Activated CD8-positive, alpha-beta memory T cell treated with anti-CD3 and anti-CD28 coated beads for 36 hours (primary cell): ENCODE data around the gene OLFM1. TPM values are rescaled to one million over a fixed set of nuclear protein-coding genes. Genes with fewer than 3 reads are reported as not detected.

ENCODE experiments used
- CTCF ChIA-PET: fragments of 350-600 bp; sonication (Branson Sonifier 250); formaldehyde crosslinking; loops from one replicate; lab custom pipeline; 2021; ENCODE audit warnings: antibody characterized with exemption; lab: Charles Lee
- POLR2A ChIA-PET: fragments of 350-600 bp; sonication (Branson Sonifier 250); formaldehyde crosslinking; loops from one replicate; lab custom pipeline; 2021; ENCODE audit warnings: antibody characterized with exemption; lab: Charles Lee
- total RNA-seq, 2 experiments: library from RNA; stranded (reverse); gene quantifications; one replicate each; pipeline ENCODE4 v1.2.3, GENCODE V29; 2021

Gene OLFM1
- not detected for total RNA-seq

- ChIA-PET CTCF (no interaction called here), POLR2A (no interaction called here)
Measured at GRCh38 chr9:135087489-135087792, at the start of gene OLFM1. Gene OLFM1, plus strand, starts transcription at chr9:135087668. Its CDS starts 322 bp downstream, at chr9:135087990.

GRCh38 chr9:135038331-135038730, 49.1 kb upstream of the OLFM1 start:
- CTCF ChIA-PET, result no interaction called here
- POLR2A ChIA-PET, result no interaction called here

GRCh38 chr9:135038826-135039225, 48.6 kb upstream of the OLFM1 start:
- ChIA-PET CTCF (no interaction called here), POLR2A (no interaction called here)

- ChIA-PET POLR2A (no interaction called here), CTCF (no interaction called here)
Measured at GRCh38 chr9:135039266-135039870, 48.1 kb upstream of the OLFM1 start.

- CTCF ChIA-PET, result no interaction called here
- POLR2A ChIA-PET, result no interaction called here
Measured at GRCh38 chr9:135039916-135040645, 47.4 kb upstream of the OLFM1 start.

- ChIA-PET CTCF (no interaction called here), POLR2A (no interaction called here)
Measured at GRCh38 chr9:135040892-135041291, 46.6 kb upstream of the OLFM1 start.

- CTCF ChIA-PET, result interaction anchor here (0.6 kb wide), 1 partner anchor 379 kb away, joined by 3 read pairs; no protein-coding TSS in a partner anchor
- POLR2A ChIA-PET, result no interaction called here
Measured at GRCh38 chr9:135043345-135043744, 44.1 kb upstream of the OLFM1 start.

- CTCF ChIA-PET, result no interaction called here
Measured at GRCh38 chr9:135045264-135045927, 42.1 kb upstream of the OLFM1 start.

GRCh38 chr9:135045928-135046738, 41.3 kb upstream of the OLFM1 start:
- ChIA-PET CTCF (no interaction called here), POLR2A (no interaction called here)

More at GRCh38 chr9:135045264-135045927, 42.1 kb upstream of the OLFM1 start:
- POLR2A ChIA-PET, result no interaction called here

- ChIA-PET POLR2A (no interaction called here), CTCF (no interaction called here)
Measured at GRCh38 chr9:135046739-135047350, 40.6 kb upstream of the OLFM1 start.

GRCh38 chr9:135047521-135047920, 39.9 kb upstream of the OLFM1 start:
- ChIA-PET POLR2A (no interaction called here), CTCF (no interaction called here)

- CTCF ChIA-PET, result no interaction called here
- POLR2A ChIA-PET, result no interaction called here
Measured at GRCh38 chr9:135048046-135048757, 39.3 kb upstream of the OLFM1 start.

- ChIA-PET POLR2A (no interaction called here), CTCF (no interaction called here)
Measured at GRCh38 chr9:135048758-135049444, 38.6 kb upstream of the OLFM1 start.

GRCh38 chr9:135049460-135049859, 38.0 kb upstream of the OLFM1 start:
- ChIA-PET CTCF (no interaction called here), POLR2A (no interaction called here)

GRCh38 chr9:135050072-135050990, 37.1 kb upstream of the OLFM1 start:
- ChIA-PET CTCF (no interaction called here), POLR2A (no interaction called here)

GRCh38 chr9:135051316-135052038, 36.0 kb upstream of the OLFM1 start:
- CTCF ChIA-PET, result no interaction called here

GRCh38 chr9:135053133-135053532, 34.3 kb upstream of the OLFM1 start:
- ChIA-PET POLR2A (no interaction called here), CTCF (no interaction called here)

More at GRCh38 chr9:135051316-135052038, 36.0 kb upstream of the OLFM1 start:
- POLR2A ChIA-PET, result no interaction called here
